ENCODE data around the gene CACNA2D3.

DNA sequence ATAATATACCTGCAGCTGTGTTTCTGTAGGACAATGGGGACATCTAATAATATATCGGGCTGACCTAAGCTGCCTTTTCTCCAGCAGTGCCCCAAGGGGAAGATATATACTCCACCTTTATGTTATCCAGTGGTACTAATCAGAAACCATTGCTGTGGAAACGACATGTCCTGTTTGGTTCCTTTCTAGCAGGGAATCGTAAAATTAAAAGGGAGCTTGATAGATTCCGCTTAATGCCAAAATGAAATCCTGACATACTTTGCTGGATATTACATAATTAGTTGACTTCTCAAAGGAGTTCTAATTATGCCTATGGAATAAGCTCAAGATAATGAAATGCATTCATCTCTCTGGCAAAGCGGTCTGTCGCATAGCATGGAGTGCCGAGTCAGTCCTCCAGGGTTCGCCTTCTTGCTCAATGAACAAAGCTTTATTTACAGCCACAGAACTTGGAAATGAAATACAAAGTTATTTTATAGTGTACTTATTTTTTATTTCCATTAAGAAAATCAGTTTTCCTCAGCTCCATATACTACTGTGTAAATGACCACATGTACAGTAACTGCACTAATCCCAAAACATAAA is 542.8 kb downstream of the CACNA2D3 start:
- TF ChIP-seq, protein P1, sequence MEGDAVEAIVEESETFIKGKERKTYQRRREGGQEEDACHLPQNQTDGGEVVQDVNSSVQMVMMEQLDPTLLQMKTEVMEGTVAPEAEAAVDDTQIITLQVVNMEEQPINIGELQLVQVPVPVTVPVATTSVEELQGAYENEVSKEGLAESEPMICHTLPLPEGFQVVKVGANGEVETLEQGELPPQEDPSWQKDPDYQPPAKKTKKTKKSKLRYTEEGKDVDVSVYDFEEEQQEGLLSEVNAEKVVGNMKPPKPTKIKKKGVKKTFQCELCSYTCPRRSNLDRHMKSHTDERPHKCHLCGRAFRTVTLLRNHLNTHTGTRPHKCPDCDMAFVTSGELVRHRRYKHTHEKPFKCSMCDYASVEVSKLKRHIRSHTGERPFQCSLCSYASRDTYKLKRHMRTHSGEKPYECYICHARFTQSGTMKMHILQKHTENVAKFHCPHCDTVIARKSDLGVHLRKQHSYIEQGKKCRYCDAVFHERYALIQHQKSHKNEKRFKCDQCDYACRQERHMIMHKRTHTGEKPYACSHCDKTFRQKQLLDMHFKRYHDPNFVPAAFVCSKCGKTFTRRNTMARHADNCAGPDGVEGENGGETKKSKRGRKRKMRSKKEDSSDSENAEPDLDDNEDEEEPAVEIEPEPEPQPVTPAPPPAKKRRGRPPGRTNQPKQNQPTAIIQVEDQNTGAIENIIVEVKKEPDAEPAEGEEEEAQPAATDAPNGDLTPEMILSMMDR (conservative IDR thresholded peaks at IDR 0.05 in 1 of 2, IDR thresholded peaks at IDR 0.05 in 1 of 2; ENCODE audit: extremely low read depth in 1 of 2, insufficient read depth in 1 of 2, low read depth in 1 of 2, low read length in 2 of 2): no peak
- TF ChIP-seq EZH2 (IDR thresholded peaks at IDR 0.05; ENCODE audit: borderline replicate concordance, low read length): no peak
